LNCaP clone FGC (cell line): ENCODE data around the gene ERBB4.

ENCODE experiments used
- DNase-seq: peaks from one replicate; pipeline ENCODE4 v3.0.0-alpha.2; 2011; ENCODE audit warnings: low read depth
- H3K4me3 ChIP-seq: 2 replicates; pipeline ENCODE4 v1.5.1; 2011; ENCODE audit warnings: mild to moderate bottlenecking, low read depth, low read length, control low read depth
- CTCF ChIP-seq: IDR thresholded peaks from 2 replicates; pipeline ENCODE4 v1.5.1; 2012; ENCODE audit warnings: mild to moderate bottlenecking; ENCODE audit not compliant: control insufficient read depth, insufficient read depth; ENCODE audit errors: extremely low read depth

Gene ERBB4

GRCh38 chr2:212135739-212136138, 402.9 kb downstream of the ERBB4 start:
- no peak for TF ChIP-seq CTCF
- H3K4me3 ChIP-seq, result no peak overlapping the region
- peak; percentile 25 for DNase-seq

- no peak overlapping the region for H3K4me3 ChIP-seq
- no peak for TF ChIP-seq CTCF
- DNase-seq, result no peak
Measured at GRCh38 chr2:212133337-212133736, 405.3 kb downstream of the ERBB4 start.

GRCh38 chr2:212124598-212124997, 414.0 kb downstream of the ERBB4 start:
- TF ChIP-seq CTCF, result no peak
- no peak for DNase-seq
- no peak overlapping the region for H3K4me3 ChIP-seq

GRCh38 chr2:212119591-212119990, 419.0 kb downstream of the ERBB4 start:
- TF ChIP-seq CTCF, result no peak
- H3K4me3 ChIP-seq, result no peak overlapping the region
- DNase-seq, result no peak

- no peak for TF ChIP-seq CTCF
- H3K4me3 ChIP-seq, result no peak overlapping the region
- DNase-seq, result no peak
Measured at GRCh38 chr2:212117926-212118325, 420.7 kb downstream of the ERBB4 start.

GRCh38 chr2:212114489-212114888, 424.1 kb downstream of the ERBB4 start:
- TF ChIP-seq CTCF, result no peak
- DNase-seq, result no peak
- no peak overlapping the region for H3K4me3 ChIP-seq

GRCh38 chr2:212112401-212112800, 426.2 kb downstream of the ERBB4 start:
- H3K4me3 ChIP-seq, result no peak overlapping the region
- no peak for DNase-seq
- TF ChIP-seq CTCF, result no peak
